Measurements from ENCODE around the gene ANXA6.
A peak's percentile ranks its signal among the peaks of the same experiment; 100 is the strongest.

The ANXA6 gene

DNA sequence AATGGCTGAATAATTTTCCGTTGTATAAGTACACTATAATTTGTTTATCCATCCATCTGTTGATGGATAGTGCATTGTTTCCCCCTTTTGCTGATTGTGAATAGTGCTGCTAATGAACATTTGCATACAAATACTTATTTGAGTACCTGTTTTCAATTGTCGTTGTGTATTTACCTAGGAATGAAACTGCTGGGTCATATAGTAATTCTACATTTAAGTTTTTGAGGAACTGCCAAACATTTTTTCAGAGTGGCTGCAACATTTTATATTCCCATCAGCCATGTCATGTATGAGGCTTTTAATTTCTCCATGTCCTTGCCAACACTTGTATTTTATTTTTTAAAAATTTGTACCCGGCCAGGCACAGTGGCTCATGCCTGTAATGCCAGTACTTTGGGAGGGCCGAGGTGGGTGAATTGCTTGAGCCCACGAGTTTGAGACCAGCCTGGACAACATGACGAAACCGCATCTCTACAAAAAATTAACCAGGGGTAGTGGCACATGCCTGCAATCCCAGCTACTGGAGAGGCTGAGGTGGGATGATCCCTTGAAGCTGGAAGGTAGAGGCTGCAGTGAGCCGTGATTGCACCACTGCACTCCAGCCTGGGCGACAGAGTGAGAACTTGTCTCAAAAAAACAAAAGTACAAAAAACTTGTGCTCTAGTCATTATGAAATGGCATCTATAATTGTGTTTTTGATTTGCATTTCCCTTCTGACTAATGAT lies 2.2 kb upstream of the ANXA6 start (continued):
- TF ChIP-seq, protein P1, sequence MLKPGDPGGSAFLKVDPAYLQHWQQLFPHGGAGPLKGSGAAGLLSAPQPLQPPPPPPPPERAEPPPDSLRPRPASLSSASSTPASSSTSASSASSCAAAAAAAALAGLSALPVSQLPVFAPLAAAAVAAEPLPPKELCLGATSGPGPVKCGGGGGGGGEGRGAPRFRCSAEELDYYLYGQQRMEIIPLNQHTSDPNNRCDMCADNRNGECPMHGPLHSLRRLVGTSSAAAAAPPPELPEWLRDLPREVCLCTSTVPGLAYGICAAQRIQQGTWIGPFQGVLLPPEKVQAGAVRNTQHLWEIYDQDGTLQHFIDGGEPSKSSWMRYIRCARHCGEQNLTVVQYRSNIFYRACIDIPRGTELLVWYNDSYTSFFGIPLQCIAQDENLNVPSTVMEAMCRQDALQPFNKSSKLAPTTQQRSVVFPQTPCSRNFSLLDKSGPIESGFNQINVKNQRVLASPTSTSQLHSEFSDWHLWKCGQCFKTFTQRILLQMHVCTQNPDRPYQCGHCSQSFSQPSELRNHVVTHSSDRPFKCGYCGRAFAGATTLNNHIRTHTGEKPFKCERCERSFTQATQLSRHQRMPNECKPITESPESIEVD (tag by site-specific recombination; IDR thresholded peaks at IDR 0.05) = no peak
- TF ChIP-seq ZNF140 (tag by site-specific recombination; IDR thresholded peaks at IDR 0.05) = no peak

DNA sequence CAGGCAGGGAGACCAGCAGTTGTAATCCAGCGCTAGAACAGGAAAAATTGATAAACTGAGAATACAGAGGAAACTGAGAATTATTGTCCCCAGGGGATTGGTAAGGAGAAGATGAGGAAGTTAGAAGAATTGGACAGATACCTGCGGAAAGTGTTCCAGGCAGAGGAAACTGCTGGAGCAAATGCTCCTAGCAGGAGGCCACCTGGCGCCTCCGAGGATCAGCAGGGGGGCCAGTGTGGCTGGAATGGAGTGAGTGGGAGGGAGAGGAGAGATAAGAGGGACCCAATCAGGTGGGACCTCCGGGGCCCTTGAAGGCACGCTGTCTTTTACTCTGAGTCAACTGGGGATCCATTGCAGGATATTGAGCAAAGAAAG lies 695 bp upstream of the ANXA6 start:
- POLR2A ChIA-PET = interaction anchor here (0.6 to 0.7 kb wide), 3 partner anchors 36 to 290 kb away, joined by 3 read pairs; no protein-coding TSS in a partner anchor
- H3K4me1 ChIP-seq (ENCODE audit: control insufficient read depth, insufficient read depth, low read length) = peaks cover 22% of the 10 kb centered on the region
- peak overlapping the region; percentile 48 for H3K27ac ChIP-seq (ENCODE audit: extremely low read depth, low read depth, low read length)
- H3K36me3 ChIP-seq (ENCODE audit: control insufficient read depth in 2 of 2, insufficient read depth in 1 of 2, low read length in 2 of 2) = peaks cover 0 to 3% of the 10 kb centered on the region in 2 experiments; a peak in 1 of 3 replicates
- CTCF ChIA-PET = interaction anchor here (0.6 to 1.2 kb wide), 5 partner anchors 32 to 375 kb away, joined by 3 to 5 read pairs (median 3); no protein-coding TSS in a partner anchor
- peak overlapping the region; percentile 67; the same call in 1 of the 2 replicates for H3K4me3 ChIP-seq (ENCODE audit: low read depth, low read length)
- H3K9me3 ChIP-seq (ENCODE audit: control insufficient read depth, insufficient read depth, low read depth, low read length) = no peaks in the 10 kb centered on the region
- TF ChIP-seq ZNF394 (tag by site-specific recombination; IDR thresholded peaks at IDR 0.05; ENCODE audit: borderline replicate concordance) = no peak
- TF ChIP-seq, protein P2, sequence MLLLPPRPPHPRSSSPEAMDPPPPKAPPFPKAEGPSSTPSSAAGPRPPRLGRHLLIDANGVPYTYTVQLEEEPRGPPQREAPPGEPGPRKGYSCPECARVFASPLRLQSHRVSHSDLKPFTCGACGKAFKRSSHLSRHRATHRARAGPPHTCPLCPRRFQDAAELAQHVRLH (tag by site-specific recombination; IDR thresholded peaks at IDR 0.05) = no peak
- peak; percentile 53; the same call in 1 of the 2 replicates for TF ChIP-seq ZNF423 (tag by site-specific recombination; IDR thresholded peaks at IDR 0.05)
- no peak for TF ChIP-seq ZNF146 (tag by site-specific recombination; IDR thresholded peaks at IDR 0.05)
- TF ChIP-seq, protein P3, sequence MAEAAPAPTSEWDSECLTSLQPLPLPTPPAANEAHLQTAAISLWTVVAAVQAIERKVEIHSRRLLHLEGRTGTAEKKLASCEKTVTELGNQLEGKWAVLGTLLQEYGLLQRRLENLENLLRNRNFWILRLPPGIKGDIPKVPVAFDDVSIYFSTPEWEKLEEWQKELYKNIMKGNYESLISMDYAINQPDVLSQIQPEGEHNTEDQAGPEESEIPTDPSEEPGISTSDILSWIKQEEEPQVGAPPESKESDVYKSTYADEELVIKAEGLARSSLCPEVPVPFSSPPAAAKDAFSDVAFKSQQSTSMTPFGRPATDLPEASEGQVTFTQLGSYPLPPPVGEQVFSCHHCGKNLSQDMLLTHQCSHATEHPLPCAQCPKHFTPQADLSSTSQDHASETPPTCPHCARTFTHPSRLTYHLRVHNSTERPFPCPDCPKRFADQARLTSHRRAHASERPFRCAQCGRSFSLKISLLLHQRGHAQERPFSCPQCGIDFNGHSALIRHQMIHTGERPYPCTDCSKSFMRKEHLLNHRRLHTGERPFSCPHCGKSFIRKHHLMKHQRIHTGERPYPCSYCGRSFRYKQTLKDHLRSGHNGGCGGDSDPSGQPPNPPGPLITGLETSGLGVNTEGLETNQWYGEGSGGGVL (tag by site-specific recombination; IDR thresholded peaks at IDR 0.05) = peak; percentile 43; the same call in 1 of the 2 replicates
- TF ChIP-seq, protein P4, sequence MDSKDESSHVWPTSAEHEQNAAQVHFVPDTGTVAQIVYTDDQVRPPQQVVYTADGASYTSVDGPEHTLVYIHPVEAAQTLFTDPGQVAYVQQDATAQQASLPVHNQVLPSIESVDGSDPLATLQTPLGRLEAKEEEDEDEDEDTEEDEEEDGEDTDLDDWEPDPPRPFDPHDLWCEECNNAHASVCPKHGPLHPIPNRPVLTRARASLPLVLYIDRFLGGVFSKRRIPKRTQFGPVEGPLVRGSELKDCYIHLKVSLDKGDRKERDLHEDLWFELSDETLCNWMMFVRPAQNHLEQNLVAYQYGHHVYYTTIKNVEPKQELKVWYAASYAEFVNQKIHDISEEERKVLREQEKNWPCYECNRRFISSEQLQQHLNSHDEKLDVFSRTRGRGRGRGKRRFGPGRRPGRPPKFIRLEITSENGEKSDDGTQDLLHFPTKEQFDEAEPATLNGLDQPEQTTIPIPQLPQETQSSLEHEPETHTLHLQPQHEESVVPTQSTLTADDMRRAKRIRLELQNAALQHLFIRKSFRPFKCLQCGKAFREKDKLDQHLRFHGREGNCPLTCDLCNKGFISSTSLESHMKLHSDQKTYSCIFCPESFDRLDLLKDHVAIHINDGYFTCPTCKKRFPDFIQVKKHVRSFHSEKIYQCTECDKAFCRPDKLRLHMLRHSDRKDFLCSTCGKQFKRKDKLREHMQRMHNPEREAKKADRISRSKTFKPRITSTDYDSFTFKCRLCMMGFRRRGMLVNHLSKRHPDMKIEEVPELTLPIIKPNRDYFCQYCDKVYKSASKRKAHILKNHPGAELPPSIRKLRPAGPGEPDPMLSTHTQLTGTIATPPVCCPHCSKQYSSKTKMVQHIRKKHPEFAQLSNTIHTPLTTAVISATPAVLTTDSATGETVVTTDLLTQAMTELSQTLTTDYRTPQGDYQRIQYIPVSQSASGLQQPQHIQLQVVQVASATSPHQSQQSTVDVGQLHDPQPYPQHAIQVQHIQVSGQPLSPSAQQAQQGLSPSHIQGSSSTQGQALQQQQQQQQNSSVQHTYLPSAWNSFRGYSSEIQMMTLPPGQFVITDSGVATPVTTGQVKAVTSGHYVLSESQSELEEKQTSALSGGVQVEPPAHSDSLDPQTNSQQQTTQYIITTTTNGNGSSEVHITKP (tag by site-specific recombination; IDR thresholded peaks at IDR 0.05) = 0 out of 2 replicates have a peak, but pooled peaks have one; percentile 10
- TF ChIP-seq, protein P5, sequence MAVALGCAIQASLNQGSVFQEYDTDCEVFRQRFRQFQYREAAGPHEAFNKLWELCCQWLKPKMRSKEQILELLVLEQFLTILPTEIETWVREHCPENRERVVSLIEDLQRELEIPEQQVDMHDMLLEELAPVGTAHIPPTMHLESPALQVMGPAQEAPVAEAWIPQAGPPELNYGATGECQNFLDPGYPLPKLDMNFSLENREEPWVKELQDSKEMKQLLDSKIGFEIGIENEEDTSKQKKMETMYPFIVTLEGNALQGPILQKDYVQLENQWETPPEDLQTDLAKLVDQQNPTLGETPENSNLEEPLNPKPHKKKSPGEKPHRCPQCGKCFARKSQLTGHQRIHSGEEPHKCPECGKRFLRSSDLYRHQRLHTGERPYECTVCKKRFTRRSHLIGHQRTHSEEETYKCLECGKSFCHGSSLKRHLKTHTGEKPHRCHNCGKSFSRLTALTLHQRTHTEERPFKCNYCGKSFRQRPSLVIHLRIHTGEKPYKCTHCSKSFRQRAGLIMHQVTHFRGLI (tag by site-specific recombination; IDR thresholded peaks at IDR 0.05) = no peak
- TF ChIP-seq REPIN1 (tag by site-specific recombination; IDR thresholded peaks at IDR 0.05; ENCODE audit: low read depth) = no peak
- TF ChIP-seq ZNF792 (tag by site-specific recombination; IDR thresholded peaks at IDR 0.05) = no peak
- TF ChIP-seq MZF1 (tag by site-specific recombination; IDR thresholded peaks at IDR 0.05; ENCODE audit: borderline replicate concordance) = no peak
- TF ChIP-seq IKZF3 (tag by site-specific recombination; IDR thresholded peaks at IDR 0.05) = peak; percentile 76
- no peak for TF ChIP-seq ZNF211 (tag by site-specific recombination; IDR thresholded peaks at IDR 0.05; ENCODE audit: low read depth)
- TF ChIP-seq, protein P6, sequence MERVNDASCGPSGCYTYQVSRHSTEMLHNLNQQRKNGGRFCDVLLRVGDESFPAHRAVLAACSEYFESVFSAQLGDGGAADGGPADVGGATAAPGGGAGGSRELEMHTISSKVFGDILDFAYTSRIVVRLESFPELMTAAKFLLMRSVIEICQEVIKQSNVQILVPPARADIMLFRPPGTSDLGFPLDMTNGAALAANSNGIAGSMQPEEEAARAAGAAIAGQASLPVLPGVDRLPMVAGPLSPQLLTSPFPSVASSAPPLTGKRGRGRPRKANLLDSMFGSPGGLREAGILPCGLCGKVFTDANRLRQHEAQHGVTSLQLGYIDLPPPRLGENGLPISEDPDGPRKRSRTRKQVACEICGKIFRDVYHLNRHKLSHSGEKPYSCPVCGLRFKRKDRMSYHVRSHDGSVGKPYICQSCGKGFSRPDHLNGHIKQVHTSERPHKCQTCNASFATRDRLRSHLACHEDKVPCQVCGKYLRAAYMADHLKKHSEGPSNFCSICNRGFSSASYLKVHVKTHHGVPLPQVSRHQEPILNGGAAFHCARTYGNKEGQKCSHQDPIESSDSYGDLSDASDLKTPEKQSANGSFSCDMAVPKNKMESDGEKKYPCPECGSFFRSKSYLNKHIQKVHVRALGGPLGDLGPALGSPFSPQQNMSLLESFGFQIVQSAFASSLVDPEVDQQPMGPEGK (tag by site-specific recombination; IDR thresholded peaks at IDR 0.05) = no peak
- TF ChIP-seq GLIS2 (tag by site-specific recombination; IDR thresholded peaks at IDR 0.05) = peak; percentile 82
- TF ChIP-seq ZNF76 (tag by site-specific recombination; IDR thresholded peaks at IDR 0.05; ENCODE audit: borderline replicate concordance, low read depth) = no peak
- TF ChIP-seq ZFP69B (tag by site-specific recombination; IDR thresholded peaks at IDR 0.05) = 0 out of 2 replicates have a peak, but pooled peaks have one; percentile 13
- no peak for TF ChIP-seq YY1 (tag by site-specific recombination; IDR thresholded peaks at IDR 0.05)
- TF ChIP-seq ZNF624 (tag by site-specific recombination; IDR thresholded peaks at IDR 0.05) = no peak
- TF ChIP-seq SP2 (tag by site-specific recombination; IDR thresholded peaks at IDR 0.05) = peak; percentile 33
- TF ChIP-seq, protein P7, sequence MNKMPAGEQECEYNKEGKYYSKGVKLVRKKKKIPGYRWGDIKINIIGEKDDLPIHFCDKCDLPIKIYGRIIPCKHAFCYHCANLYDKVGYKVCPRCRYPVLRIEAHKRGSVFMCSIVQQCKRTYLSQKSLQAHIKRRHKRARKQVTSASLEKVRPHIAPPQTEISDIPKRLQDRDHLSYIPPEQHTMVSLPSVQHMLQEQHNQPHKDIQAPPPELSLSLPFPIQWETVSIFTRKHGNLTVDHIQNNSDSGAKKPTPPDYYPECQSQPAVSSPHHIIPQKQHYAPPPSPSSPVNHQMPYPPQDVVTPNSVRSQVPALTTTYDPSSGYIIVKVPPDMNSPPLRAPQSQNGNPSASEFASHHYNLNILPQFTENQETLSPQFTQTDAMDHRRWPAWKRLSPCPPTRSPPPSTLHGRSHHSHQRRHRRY (tag by site-specific recombination; IDR thresholded peaks at IDR 0.05) = no peak

Data from HEK293 (cell line).